ENCODE results near the gene GZMA. TPM values are rescaled to one million over a fixed set of nuclear protein-coding genes. Genes with fewer than 3 reads are reported as not detected.

Gene GZMA
- total RNA-seq, 4 donors from 2014 or later, result not detected

- in situ Hi-C loops (cut with MboI; ENCODE audit: low sequenced_read_pairs in 4 of 4), result no loop called here
Measured at GRCh38 chr5:55063899-55064298, 38.5 kb upstream of the GZMA start.

DNA sequence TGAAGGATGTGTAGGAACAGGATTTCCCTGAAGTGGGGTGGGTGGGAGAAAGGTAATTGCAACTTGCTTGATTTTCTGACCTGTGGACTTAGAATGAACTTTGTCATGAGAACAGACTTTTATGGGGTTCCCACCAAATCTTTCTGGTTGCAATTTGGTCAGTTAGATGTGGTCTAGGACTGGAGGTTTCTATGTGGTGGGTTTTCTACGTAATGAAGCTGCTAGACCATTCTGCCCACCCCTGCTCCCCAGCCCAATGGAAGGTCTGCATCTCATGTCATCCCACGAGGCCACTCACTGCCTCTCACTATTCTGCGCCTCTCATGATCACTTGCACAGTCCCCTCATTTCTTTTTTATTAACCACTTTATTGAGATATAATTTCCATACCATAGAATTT lies 37.9 kb upstream of the GZMA start:
- no peak for ATAC-seq
- Histone ChIP-seq H3K27ac (no peak overlapping the region), H3K4me3 (no peak overlapping the region), H3K9me3 (no peaks in the 10 kb centered on the region), H3K36me3 (no peaks in the 10 kb centered on the region), H3K27me3 (no peaks in the 10 kb centered on the region), H3K4me1 (no peaks in the 10 kb centered on the region)
- TF ChIP-seq CTCF (IDR thresholded peaks at IDR 0.05 in 4 of 5, conservative IDR thresholded peaks at IDR 0.05 in 1 of 5) (no peak), POLR2A (IDR thresholded peaks at IDR 0.05) (no peak)
- no peak for DNase-seq
- in situ Hi-C loops (cut with MboI; ENCODE audit: low sequenced_read_pairs in 4 of 4) (no loop called here), intact Hi-C loops (cut with DNase I; ENCODE audit: low total_unique reads) (no loop called here)

More at GRCh38 chr5:55063899-55064298, 38.5 kb upstream of the GZMA start:
- no peaks in the 10 kb centered on the region for H3K27me3 ChIP-seq
- TF ChIP-seq CTCF (IDR thresholded peaks at IDR 0.05 in 4 of 5, conservative IDR thresholded peaks at IDR 0.05 in 1 of 5), result no peak
- no peak for TF ChIP-seq POLR2A (IDR thresholded peaks at IDR 0.05)
- no peaks in the 10 kb centered on the region for H3K9me3 ChIP-seq
- no peaks in the 10 kb centered on the region for H3K36me3 ChIP-seq
- intact Hi-C loops (cut with DNase I; ENCODE audit: low total_unique reads), result no loop called here
- ATAC-seq (no peak), DNase-seq (no peak)
- no peaks in the 10 kb centered on the region for H3K4me1 ChIP-seq
- H3K27ac ChIP-seq, result no peak overlapping the region
- no peak overlapping the region for H3K4me3 ChIP-seq

- H3K4me1 ChIP-seq, result no peaks in the 10 kb centered on the region
Measured at GRCh38 chr5:55066277-55066676, 36.2 kb upstream of the GZMA start.

GRCh38 chr5:55070968-55071367 lies 31.5 kb upstream of the GZMA start:
- TF ChIP-seq POLR2A (IDR thresholded peaks at IDR 0.05), result no peak
- no peak for TF ChIP-seq CTCF (IDR thresholded peaks at IDR 0.05 in 4 of 5, conservative IDR thresholded peaks at IDR 0.05 in 1 of 5)
- intact Hi-C loops (cut with DNase I; ENCODE audit: low total_unique reads), result no loop called here
- no peaks in the 10 kb centered on the region for H3K27me3 ChIP-seq
- ATAC-seq (no peak), DNase-seq (no peak)
- H3K4me1 ChIP-seq, result no peaks in the 10 kb centered on the region
- H3K4me3 ChIP-seq, result no peak overlapping the region
- no peaks in the 10 kb centered on the region for H3K9me3 ChIP-seq
- H3K36me3 ChIP-seq, result no peaks in the 10 kb centered on the region
- no peak overlapping the region for H3K27ac ChIP-seq
- in situ Hi-C loops (cut with MboI; ENCODE audit: low sequenced_read_pairs in 4 of 4), result no loop called here

More at GRCh38 chr5:55066277-55066676, 36.2 kb upstream of the GZMA start:
- DNase-seq (no peak), ATAC-seq (no peak)
- Histone ChIP-seq H3K27ac (no peak overlapping the region), H3K4me3 (no peak overlapping the region), H3K9me3 (no peaks in the 10 kb centered on the region), H3K36me3 (no peaks in the 10 kb centered on the region), H3K27me3 (no peaks in the 10 kb centered on the region)
- TF ChIP-seq CTCF (IDR thresholded peaks at IDR 0.05 in 4 of 5, conservative IDR thresholded peaks at IDR 0.05 in 1 of 5) (no peak), POLR2A (IDR thresholded peaks at IDR 0.05) (no peak)
- intact Hi-C loops (cut with DNase I; ENCODE audit: low total_unique reads), result no loop called here
- in situ Hi-C loops (cut with MboI; ENCODE audit: low sequenced_read_pairs in 4 of 4), result no loop called here

- H3K4me3 ChIP-seq, result no peak overlapping the region
- no peaks in the 10 kb centered on the region for H3K36me3 ChIP-seq
- in situ Hi-C loops (cut with MboI; ENCODE audit: low sequenced_read_pairs in 4 of 4), result no loop called here
- no peak for TF ChIP-seq CTCF (IDR thresholded peaks at IDR 0.05 in 4 of 5, conservative IDR thresholded peaks at IDR 0.05 in 1 of 5)
- no peak for TF ChIP-seq POLR2A (IDR thresholded peaks at IDR 0.05)
- H3K27me3 ChIP-seq, result no peaks in the 10 kb centered on the region
- DNase-seq (no peak), ATAC-seq (no peak)
- intact Hi-C loops (cut with DNase I; ENCODE audit: low total_unique reads), result no loop called here
- no peaks in the 10 kb centered on the region for H3K9me3 ChIP-seq
- no peak overlapping the region for H3K27ac ChIP-seq
- no peaks in the 10 kb centered on the region for H3K4me1 ChIP-seq
Measured at GRCh38 chr5:55071413-55071812, 31.0 kb upstream of the GZMA start.
